ENCODE data around the gene APC2.
"Not testable (repeated sequence)": the region's sequence is repeated elsewhere in the genome, so short reads cannot be mapped to it uniquely, and the experiment has no call there.

APC2 gene

DNA sequence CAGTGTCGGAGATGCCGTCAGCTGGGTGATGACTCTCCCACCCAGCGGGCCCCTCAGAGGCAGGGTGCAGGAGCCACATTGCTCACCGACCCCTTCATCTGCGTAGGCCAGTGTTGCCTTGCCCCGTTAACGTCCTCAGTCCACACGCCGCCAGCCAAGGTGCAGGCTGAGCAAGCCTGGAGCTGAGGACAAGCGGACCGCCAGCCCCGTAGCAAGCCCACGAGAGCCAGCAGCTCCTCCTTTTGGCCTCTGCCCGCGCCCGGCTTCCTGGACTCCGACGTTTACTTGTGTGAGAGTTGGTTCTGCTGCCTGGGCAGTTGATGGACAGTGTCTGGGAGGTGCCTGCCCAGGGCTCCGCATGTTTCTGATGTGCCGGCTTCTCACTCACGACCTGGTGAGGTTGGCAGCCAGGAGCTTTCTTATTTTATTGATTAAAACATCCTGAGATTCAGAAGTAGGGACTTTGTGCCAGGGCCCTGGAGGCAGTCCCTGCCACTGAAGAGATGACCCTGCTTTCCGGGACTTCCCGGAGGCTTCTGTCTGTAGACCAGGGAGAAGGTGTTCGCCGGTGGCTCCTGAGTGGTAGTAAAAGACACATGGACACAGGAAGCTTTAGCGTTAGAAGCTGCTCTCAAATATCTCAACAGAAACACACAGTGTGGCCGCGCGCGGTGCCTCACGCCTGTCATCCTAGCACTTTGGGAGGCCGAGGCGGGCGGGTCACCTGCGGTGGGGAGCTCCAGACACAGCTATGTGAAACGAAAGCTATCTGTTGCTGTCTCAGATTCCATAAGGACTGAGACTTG, 36.7 kb upstream of the APC2 start:
- no peak for DNase-seq

DNA sequence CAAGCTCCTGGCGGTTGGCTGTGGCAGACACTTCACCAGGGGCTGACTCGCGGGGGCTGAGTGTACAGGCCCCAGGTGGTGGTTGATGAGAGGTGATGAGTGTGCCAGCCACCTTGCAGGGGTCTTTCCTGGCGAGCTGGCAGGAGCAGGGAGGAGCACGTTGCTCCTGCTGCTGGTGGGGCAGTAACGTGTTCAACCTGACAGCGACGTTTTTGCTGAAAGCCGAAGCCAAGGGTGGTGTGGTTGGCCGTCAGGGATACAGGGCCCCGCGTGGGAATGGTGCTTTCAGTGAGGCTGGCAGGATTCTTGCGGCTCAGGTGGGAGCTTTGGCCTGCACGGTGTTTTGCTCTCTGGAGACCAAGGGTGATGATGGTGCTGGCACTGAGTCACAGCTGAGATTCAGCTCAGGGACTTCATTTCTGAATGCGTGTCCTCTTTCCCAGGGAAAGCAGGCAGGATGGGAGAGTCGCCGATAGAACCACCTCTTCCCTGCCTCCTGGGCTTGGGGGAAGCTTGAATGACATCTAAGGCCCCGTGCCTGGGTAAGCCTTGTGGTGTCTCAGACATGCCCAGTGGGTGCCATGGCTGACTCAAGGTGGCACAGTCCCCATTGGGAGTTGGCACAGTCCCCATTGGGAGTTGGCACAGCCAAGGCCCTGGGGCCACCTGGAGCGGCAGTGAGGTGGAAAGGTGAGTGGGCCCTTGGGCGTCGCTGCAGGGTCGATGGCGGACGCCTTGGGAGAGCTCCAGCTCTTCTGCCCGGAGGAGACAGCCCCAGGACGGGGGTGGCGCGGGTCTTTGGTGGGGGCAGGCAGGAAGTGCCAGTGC, 33.7 kb upstream of the APC2 start:
- DNase-seq, result no peak

DNA sequence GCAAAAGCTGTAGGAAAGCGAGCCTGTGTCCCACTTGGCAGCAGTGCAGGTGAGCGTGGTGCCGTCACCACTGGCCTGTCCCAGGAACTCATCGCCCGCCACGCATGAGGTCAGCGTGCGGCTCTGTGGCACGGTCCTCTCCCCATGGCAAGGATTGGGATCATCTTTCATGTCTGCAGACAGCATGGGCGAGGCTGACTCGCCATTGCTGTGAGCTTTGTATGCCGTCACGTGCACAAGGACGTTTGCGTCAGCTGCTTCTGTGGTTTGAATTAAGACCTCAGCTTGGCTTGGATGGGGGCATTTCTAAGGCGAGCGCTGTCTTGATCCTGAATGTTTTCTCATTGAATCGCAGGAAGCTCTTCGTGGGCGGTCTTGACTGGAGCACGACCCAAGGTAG, 32.8 kb upstream of the APC2 start:
- no peak for DNase-seq

DNA sequence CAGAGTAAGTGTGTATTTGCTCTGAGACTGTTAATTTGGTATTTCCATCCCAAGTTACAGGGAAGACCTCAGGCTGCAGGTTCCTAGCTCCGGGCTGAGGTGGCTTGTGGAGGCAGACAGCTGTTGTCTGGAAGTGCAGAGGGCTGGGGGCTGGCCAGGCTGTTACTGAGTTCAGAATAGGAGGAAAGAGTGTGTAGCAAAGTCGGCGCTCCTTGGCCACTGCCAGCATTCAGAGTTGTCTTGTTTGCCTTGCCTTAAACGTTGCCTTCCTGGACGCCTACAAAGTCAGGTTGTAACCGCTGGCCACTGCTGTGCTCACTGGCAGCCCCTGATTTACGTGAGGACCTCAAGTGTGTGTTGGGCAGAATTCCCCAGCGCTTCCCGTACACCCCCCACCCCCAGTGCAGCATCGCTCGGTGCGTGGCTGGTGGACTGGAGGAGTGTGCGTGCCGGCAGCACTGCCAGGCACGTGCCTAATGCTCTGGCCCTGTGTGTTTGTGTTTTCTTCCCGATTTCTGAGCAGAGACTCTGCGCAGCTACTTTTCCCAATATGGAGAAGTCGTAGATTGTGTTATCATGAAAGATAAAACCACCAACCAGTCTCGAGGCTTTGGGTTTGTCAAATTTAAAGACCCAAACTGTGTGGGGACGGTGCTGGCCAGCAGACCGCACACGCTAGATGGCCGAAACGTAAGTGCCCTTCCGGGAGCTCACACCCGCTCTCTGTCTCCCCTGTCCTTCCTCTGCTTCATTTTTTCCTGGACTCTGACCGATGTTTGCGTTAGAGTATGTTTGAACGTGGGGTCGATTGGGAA, 32.0 kb upstream of the APC2 start:
- no peak for DNase-seq

DNA sequence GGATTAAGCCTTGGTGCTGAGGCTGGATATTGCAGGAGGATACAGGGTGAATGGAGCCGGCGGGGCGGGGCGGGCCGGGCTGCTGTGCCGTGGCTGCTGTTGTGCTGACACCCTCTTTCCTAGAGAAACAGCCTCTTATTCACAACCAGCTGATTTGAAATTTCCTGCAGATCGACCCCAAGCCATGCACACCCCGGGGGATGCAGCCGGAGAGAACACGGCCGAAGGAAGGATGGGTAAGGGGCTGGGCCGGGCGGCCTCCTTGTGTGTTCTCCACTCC, 31.5 kb upstream of the APC2 start:
- no peak for DNase-seq

DNA sequence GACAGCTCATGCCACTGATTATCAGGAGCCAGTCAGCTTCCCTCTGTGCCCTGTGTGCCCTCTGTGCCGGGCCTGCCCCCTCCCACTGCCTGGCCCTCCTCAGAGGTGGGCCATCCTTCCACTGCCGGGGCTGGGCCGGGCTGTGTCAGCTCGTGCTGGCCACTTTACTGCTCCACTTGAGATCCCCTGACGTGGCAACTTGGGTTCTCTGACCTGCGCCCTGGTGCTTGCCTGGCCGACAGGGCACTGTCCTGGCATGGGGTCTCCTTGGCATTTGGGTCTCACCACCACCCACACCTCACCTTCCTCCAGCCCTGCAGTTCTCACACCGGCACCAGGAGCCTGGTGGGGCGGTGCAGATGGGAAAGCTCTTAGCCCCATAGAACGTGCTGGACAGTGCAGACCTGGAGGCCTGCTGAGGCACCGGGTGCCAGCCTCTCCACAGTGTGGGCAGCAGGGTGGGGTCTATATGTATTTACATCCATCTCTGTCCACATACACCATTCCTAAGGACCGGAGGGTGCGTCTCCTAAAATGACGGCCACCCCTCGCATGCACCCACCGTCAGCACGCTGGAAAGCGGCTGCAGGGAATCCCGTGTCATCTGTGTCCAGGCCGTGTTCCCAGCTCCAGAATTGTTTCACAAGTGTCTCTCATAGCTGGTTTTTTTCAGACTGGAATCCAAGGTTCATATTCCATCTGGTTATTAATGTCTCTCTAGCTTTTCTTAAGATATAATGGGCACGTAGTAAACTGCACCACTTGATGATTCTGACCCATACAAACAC, 30.8 kb upstream of the APC2 start:
- no peak for DNase-seq

DNA sequence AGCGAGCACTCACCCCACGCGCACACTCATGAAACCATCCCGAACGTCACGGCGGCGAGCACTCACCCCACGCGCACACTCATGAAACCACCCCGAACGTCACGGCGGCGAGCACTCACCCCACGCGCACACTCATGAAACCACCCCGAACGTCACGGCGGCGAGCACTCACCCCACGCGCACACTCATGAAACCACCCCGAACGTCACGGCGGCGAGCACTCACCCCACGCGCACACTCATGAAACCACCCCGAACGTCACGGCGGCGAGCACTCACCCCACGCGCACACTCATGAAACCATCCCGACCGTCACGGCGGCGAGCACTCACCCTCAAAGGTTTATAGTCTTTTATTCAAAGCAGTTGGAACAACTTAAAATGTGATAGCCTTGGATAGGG, 29.8 kb upstream of the APC2 start:
- not testable (repeated sequence) for DNase-seq

DNA sequence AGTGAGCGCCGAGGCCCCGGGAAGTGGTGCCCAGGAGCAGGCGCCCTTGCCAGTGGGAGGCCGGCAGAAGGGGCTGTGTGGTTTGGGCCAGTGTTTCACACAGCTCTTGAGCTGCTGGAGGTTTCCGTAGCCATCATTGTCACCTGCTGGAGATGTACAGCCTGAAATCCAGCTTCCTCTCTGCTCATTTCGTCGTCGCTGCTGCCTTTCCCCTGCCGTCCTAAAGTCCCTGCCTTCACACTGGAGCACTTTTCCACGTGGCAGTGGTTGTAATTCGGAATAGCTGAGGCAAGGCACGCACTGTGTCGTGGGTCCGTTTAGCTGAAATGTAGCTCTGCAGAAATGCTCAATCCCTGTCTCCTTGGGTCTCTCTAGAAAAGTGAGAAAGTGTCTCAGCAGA, 29.3 kb upstream of the APC2 start:
- DNase-seq, result no peak

DNA sequence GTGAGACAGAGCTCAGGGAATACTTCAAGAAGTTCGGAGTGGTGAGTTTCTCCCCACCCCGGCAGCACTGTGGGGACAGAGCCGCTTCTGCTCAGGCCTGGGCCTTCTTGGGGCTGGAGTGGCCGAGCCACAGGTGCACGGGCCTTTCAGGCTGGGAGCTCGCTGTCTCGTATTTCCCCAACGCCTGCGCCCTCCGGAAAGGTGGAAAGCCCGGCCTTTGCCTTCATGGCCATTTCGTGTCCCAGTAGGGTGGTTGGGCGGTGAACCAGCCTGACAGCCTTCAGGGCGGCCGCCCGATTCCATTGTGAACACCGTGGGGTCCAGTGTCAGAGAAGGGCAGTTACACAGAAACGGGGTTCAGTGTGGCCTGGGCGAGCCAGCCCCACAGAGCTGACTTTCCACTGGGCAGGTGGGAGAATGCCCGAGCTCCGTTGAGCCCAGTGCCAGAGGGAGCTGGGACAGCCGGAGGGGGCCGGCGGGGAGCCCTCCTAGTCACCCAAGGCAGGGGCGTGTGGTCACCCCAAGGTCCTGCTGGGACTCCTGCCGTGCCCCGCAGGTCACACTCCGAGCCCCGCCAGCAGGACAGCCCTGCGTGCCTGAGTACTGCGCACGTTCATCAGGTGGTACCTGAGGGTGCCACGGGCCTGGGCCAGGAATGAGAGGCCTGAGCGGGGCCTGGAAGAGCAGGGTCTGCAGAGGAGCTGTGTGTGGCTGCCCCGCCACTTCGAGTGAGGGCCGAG, 28.5 kb upstream of the APC2 start:
- DNase-seq, result no peak

DNA sequence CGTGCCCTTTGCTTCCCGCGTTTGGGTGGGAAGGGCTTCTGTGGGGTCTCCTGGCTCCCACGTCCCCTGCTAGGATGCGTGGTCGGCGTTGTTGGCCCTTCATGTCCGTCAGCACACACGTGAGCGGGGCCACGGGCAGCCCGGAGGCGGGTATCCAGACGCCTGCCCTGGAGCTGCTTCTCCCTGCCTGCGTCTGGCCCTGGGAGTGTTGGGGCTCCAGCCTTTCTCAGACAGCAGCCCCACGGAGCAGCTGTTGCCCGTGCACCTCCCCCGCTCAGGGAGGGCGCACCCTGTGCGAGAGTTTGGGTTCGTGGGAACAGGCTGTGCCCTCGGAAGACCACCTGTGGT, 28.0 kb upstream of the APC2 start:
- DNase-seq, result no peak

DNA sequence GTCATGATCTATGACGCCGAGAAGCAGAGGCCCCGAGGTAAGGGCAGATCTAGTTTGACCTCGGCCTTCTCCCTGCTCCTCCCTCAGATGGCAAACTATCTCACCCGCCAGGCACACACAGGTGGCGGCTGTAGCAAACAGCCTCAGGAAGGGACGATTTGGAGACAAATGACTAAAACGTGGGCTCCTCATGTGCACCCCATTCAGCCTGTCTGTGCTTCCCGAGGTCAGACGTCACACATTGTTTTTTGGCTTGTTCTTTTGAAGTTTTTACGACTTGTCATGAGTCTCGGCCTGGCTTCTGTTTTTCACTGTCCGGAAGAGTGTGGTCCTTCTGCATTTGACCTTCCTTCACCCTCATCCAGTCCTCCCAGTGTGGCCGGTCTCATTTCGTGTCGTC, 27.6 kb upstream of the APC2 start:
- DNase-seq, result no peak

DNA sequence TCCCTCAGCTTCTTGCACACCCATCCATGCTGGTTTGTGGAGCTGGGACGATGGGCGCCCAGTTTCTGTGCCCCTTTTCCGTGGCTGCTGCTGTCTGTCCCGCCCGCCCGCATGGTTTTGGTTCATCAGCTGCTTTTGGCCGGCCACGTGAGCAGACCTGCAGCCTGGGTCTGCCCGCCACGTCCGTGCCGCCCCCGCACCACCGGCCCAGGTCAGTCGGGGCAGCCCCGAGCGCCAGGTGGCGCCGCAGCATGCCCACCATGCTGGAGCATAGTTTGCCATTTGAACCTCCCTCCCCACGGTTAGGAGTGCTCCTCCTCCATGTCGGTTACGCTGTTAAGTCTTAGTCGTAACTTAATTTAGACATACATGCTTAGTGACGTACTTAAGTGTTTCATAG, 27.0 kb upstream of the APC2 start:
- no peak for DNase-seq

DNA sequence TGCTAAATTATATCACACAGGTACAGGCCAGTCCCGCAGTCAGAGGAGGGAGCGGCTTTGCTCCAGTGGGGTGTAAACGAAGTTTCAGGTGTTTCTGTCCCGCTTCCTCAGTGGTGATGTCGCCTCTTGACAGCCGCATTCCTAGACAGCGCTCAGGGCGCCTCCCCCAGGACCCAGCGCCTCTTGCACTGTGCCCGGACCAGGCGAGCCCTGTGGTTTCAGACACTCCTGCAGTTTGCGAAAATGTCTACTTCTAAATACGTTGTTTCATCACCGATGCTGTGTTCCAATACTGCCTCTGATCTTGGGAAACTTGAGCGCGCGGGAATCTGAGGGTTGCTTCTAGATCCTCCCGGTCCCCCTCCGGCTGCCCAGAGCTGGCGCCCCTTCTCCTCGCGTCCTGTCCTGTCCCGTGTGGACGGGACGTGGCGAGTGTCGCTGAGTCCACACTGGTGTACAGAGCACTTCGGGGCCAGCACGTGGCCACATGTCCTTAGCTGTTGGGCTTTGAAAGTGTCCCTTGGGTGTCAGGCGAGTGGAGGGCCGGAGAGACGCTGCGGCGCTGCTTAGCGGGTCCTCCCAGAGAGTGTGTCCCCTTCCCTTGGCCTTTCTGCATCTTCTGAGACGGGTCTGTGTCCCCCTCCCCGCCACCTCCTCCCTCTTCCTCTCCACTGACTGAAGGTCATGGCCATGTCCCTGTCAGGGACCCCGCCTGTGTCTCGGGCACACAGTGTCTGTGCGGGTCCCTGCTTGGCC, 26.3 kb upstream of the APC2 start:
- DNase-seq, result no peak

DNA sequence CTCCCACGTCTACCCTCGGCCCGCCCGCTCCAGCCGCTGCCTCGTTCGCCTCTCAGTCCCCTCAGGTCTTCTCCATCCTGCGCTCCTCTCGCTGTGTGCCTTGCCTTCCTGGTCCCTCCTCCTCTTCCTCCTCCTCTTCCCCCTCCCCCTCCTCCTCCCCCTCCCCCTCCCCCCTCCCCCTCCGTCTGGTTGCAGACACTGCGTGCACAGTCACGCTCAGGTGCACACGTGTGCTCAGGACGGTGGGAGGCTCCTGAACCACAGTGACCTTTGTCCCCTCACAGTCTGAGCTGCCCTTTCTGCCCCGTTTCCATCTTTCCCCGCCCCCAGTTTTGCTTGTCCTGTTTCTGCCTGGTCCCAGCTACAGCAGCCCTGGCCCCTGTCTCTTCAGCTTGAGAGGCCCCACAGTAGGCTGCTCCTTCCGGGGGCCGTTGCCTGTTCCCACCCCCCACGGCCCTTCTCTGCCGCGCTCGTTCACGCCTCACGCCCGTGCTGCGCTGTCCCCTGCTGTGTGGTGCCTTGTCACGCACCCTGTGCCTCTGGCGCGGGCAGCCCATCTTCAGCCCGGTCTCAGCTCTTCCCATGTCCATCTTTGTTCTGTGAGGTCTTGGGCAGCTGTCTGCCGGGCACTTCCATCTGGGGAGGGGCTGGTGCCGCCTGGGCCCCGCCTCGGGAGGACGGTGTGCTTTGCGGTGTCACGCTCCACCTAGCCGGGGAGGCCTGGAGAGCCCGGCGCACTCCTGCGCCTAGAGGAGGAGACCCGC, 25.5 kb upstream of the APC2 start:
- no peak for DNase-seq

DNA sequence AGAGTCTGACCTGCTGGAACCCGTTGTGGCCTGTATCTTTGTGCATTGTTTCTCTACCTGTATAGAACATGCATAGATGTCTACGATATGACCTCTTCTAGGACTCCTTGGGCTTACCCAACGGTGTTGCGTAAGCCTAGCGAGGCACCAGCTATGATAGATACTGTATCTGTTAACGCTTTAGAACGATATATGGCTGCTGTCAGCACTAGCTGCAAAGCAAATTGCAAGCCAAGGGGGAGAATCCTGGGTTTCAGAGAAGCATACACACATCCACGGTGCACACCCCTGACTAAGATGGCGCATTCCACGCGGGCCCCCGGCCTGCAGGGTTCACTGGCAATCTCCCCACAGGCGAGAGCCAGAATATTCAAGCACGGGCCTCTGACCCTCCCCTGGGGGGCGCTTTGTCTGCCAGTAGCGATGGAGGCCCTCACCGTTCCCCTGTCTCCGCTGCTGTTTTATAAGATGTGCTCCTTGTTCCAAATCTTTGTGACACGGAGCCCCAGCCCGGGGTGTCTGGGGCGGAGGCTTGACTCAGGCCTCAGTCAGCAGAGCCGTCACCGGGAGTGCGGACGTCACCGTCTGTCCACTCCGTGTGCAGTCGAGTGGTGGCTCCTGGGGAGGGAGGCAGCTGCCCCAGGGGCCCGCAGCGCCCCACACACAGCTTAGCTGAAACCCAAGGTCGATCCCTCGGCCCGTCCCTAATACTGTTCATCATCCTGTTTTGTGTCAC, 24.7 kb upstream of the APC2 start:
- DNase-seq, result no peak

DNA sequence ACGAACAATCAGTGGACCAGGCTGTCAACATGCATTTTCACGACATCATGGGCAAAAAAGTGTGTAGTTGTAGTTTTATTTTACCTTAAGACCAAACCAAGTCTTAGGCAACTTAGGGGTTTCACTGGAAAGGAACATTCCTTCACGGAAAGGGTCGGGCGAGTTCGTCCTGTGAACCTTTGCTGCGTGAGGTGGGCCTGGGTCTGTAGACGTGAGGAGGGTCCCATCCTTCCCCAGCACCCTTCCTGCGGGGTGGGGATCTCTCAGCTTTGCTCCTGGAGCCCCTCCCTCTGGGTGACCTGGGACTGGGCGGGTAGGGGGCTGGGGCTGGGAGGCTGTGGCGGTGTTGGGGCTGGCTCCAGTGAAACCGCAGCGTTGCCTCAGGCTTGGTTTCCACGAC, 24.0 kb upstream of the APC2 start:
- no peak for DNase-seq

DNA sequence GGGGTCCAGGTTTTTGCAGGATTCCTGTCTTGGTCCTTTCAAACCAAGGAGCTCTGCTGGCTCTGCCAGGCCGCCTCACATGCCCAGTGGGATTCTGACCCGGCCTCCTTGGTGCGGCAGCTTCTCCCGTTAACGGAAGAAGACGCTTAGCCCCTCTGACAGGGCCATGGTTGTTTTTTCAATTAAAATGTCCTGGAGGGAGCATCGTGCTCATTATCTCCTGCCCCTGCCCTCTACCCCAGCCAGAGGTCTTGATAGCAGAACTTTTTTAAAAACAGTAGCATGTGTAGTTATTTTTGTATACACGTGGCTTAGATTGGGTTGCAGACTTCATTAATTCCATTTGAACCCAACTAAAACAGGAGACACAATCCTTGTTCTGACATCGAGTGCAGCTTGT, 23.2 kb upstream of the APC2 start:
- DNase-seq, result no peak

DNA sequence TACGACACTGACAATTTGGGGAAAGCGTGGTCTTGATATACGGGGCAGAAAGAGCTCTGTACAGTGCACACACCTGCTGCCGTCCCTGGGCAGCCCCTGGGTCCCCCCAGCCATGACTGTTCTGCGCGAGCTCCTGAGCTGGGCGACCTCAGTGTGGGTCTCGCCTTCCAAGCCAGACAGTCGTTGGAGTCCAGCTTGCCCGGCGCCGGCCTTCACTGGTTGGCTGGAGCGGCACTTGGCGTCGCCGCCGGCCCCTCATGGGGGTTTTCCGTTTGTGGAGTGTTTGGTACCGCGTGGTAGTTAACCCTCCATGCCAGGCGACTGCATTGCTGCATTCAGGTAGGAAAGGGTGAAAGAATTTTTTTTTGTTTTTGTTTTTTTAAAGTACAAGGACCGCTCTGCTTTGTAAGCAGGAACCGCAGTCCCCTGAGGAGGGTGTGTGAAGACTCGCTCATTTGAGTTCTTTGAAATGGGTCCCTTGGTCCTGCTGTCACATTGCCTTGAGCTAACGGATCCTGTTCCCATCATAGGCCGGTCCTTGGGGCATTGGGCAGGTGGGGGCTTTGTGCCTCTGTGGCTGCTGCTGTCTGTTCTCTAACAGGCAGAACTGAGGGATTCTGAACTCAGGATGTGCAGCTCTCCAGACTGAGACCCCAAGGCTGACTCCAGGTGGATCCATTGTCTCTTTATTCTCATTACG, 22.6 kb upstream of the APC2 start:
- DNase-seq, result no peak

DNA sequence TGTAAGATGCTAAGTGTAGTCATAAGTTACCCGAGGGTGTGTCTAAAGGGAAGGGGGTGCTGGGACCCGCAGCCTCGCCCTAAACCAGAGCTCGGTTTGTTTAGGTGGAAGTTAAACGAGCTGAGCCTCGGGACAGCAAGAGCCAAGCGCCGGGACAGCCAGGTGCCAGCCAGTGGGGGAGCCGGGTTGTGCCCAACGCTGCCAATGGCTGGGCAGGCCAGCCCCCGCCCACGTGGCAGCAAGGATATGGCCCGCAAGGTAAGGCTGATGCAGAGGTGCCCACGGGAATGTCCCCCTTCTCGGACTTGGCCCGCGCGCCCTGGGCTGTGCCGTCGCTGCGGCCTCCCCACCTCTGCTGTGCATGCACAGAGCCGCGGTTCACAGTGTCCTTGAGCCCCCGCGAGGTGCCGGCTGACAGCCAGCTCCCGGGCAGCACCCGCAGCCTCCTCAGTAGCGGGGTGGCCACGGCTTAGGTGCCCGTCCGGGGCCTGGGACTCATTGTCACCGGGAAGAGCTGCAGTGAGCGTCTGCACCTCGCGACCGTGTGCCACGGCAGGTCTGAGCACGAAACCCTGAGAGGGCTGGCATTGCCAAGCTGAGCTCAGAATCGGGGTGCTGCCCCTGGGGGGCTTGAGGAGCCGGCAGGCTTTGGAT, 21.1 kb upstream of the APC2 start:
- DNase-seq, result no peak

Measured in activated naive CD4-positive, alpha-beta T cell (primary cell).